ENCODE measurements around the gene PRIM2. TPM values are rescaled to one million over a fixed set of nuclear protein-coding genes. Genes with fewer than 3 reads are reported as not detected.
A peak's percentile ranks its signal among the peaks of the same experiment; 100 is the strongest.
"Not testable (repeated sequence)": the region's sequence is repeated elsewhere in the genome, so short reads cannot be mapped to it uniquely, and the experiment has no call there.

PRIM2 gene
- polyA plus RNA-seq (2013, experiment 1 of 2): 13.2 TPM
- polyA plus RNA-seq (2013, experiment 2 of 2): 16.6 TPM

GRCh38 chr6:57317060-57317943 is at the start of gene PRIM2:
Gene PRIM2, plus strand, starts transcription at chr6:57317630. Its CDS starts 816 bp downstream, at chr6:57318446.
- WGBS, 2 experiments (ENCODE audit: insufficient coverage in 2 of 2): 0 to 1% methylated on average over 19 of the region's 27 CpGs

GRCh38 chr6:57268294-57268640 is 49.2 kb upstream of the PRIM2 start:
- Histone ChIP-seq H3K4me1 (ENCODE audit: control insufficient read depth, insufficient read depth, low read length, poor library complexity, severe bottlenecking) (no peaks in the 10 kb centered on the region), H3K36me3 (ENCODE audit: control insufficient read depth, insufficient read depth, low read length) (no peaks in the 10 kb centered on the region), H3K4me3 (ENCODE audit: extremely low read depth, insufficient read depth, low read length, poor library complexity, severe bottlenecking) (no peak overlapping the region), H3K27ac (ENCODE audit: low read depth, low read length, severe bottlenecking) (no peak overlapping the region), H3K9me3 (ENCODE audit: control insufficient read depth, low read length) (no peaks in the 10 kb centered on the region)

More at GRCh38 chr6:57317060-57317943, at the start of gene PRIM2:
- H3K9me3 ChIP-seq (ENCODE audit: control insufficient read depth, low read length): no peaks in the 10 kb centered on the region
- H3K4me1 ChIP-seq (ENCODE audit: control insufficient read depth, insufficient read depth, low read length, poor library complexity, severe bottlenecking): peaks cover 18% of the 10 kb centered on the region
- peak within 1 kb of the TSS; percentile 51 for H3K27ac ChIP-seq (ENCODE audit: low read depth, low read length, severe bottlenecking)
- H3K36me3 ChIP-seq (ENCODE audit: control insufficient read depth, insufficient read depth, low read length): peaks cover 31% of the 10 kb centered on the region
- H3K4me3 ChIP-seq (ENCODE audit: extremely low read depth, insufficient read depth, low read length, poor library complexity, severe bottlenecking): peak within 1 kb of the TSS; percentile 77

GRCh38 chr6:57274113-57274824 is 43.2 kb upstream of the PRIM2 start:
- 90 to 94% methylated on average over 12 to 13 of the region's 17 CpGs for WGBS, 2 experiments (ENCODE audit: insufficient coverage in 2 of 2)
- not testable (repeated sequence) for H3K36me3 ChIP-seq (ENCODE audit: control insufficient read depth, insufficient read depth, low read length); H3K9me3 ChIP-seq (ENCODE audit: control insufficient read depth, low read length); H3K4me1 ChIP-seq (ENCODE audit: control insufficient read depth, insufficient read depth, low read length, poor library complexity, severe bottlenecking); H3K27ac ChIP-seq (ENCODE audit: low read depth, low read length, severe bottlenecking); H3K4me3 ChIP-seq (ENCODE audit: extremely low read depth, insufficient read depth, low read length, poor library complexity, severe bottlenecking)

- Histone ChIP-seq H3K27ac (ENCODE audit: low read depth, low read length, severe bottlenecking) (no peak overlapping the region), H3K4me1 (ENCODE audit: control insufficient read depth, insufficient read depth, low read length, poor library complexity, severe bottlenecking) (no peaks in the 10 kb centered on the region), H3K9me3 (ENCODE audit: control insufficient read depth, low read length) (no peaks in the 10 kb centered on the region), H3K4me3 (ENCODE audit: extremely low read depth, insufficient read depth, low read length, poor library complexity, severe bottlenecking) (no peak overlapping the region), H3K36me3 (ENCODE audit: control insufficient read depth, insufficient read depth, low read length) (no peaks in the 10 kb centered on the region)
- WGBS, 2 experiments (ENCODE audit: insufficient coverage in 2 of 2): 79 to 100% methylated on average over 2 of the region's 3 CpGs
Measured at GRCh38 chr6:57275384-57275783, 42.0 kb upstream of the PRIM2 start.

GRCh38 chr6:57276946-57277345 is 40.5 kb upstream of the PRIM2 start:
- H3K36me3 ChIP-seq (ENCODE audit: control insufficient read depth, insufficient read depth, low read length): no peaks in the 10 kb centered on the region
- no peak overlapping the region for H3K4me3 ChIP-seq (ENCODE audit: extremely low read depth, insufficient read depth, low read length, poor library complexity, severe bottlenecking)
- no peaks in the 10 kb centered on the region for H3K4me1 ChIP-seq (ENCODE audit: control insufficient read depth, insufficient read depth, low read length, poor library complexity, severe bottlenecking)
- no peak overlapping the region for H3K27ac ChIP-seq (ENCODE audit: low read depth, low read length, severe bottlenecking)
- H3K9me3 ChIP-seq (ENCODE audit: control insufficient read depth, low read length): no peaks in the 10 kb centered on the region

- Histone ChIP-seq H3K9me3 (ENCODE audit: control insufficient read depth, low read length) (no peaks in the 10 kb centered on the region), H3K36me3 (ENCODE audit: control insufficient read depth, insufficient read depth, low read length) (no peaks in the 10 kb centered on the region), H3K4me3 (ENCODE audit: extremely low read depth, insufficient read depth, low read length, poor library complexity, severe bottlenecking) (no peak overlapping the region), H3K4me1 (ENCODE audit: control insufficient read depth, insufficient read depth, low read length, poor library complexity, severe bottlenecking) (no peaks in the 10 kb centered on the region), H3K27ac (ENCODE audit: low read depth, low read length, severe bottlenecking) (no peak overlapping the region)
- 86% methylated on average over 1 of the region's 2 CpGs; no CpG with 5 or more reads in 1 of the 2 experiments for WGBS, 2 experiments (ENCODE audit: insufficient coverage in 2 of 2)
Measured at GRCh38 chr6:57278570-57278969, 38.9 kb upstream of the PRIM2 start.

GRCh38 chr6:57279013-57279412 is 38.4 kb upstream of the PRIM2 start:
- no peaks in the 10 kb centered on the region for H3K9me3 ChIP-seq (ENCODE audit: control insufficient read depth, low read length)
- H3K36me3 ChIP-seq (ENCODE audit: control insufficient read depth, insufficient read depth, low read length): no peaks in the 10 kb centered on the region
- no peaks in the 10 kb centered on the region for H3K4me1 ChIP-seq (ENCODE audit: control insufficient read depth, insufficient read depth, low read length, poor library complexity, severe bottlenecking)
- 86% methylated on average over 2 of the region's 2 CpGs; no CpG with 5 or more reads in 1 of the 2 experiments for WGBS, 2 experiments (ENCODE audit: insufficient coverage in 2 of 2)
- no peak overlapping the region for H3K4me3 ChIP-seq (ENCODE audit: extremely low read depth, insufficient read depth, low read length, poor library complexity, severe bottlenecking)
- H3K27ac ChIP-seq (ENCODE audit: low read depth, low read length, severe bottlenecking): no peak overlapping the region

GRCh38 chr6:57283106-57283505 is 34.3 kb upstream of the PRIM2 start:
- no peak overlapping the region for H3K4me3 ChIP-seq (ENCODE audit: extremely low read depth, insufficient read depth, low read length, poor library complexity, severe bottlenecking)

GRCh38 chr6:57283911-57284455 is 33.4 kb upstream of the PRIM2 start:
- Histone ChIP-seq H3K36me3 (ENCODE audit: control insufficient read depth, insufficient read depth, low read length) (no peaks in the 10 kb centered on the region), H3K4me3 (ENCODE audit: extremely low read depth, insufficient read depth, low read length, poor library complexity, severe bottlenecking) (no peak overlapping the region), H3K27ac (ENCODE audit: low read depth, low read length, severe bottlenecking) (no peak overlapping the region), H3K4me1 (ENCODE audit: control insufficient read depth, insufficient read depth, low read length, poor library complexity, severe bottlenecking) (no peaks in the 10 kb centered on the region), H3K9me3 (ENCODE audit: control insufficient read depth, low read length) (no peaks in the 10 kb centered on the region)
- WGBS, 2 experiments (ENCODE audit: insufficient coverage in 2 of 2): 100% methylated on average over 1 of the region's 2 CpGs; no CpG with 5 or more reads in 1 of the 2 experiments

More at GRCh38 chr6:57283106-57283505, 34.3 kb upstream of the PRIM2 start:
- H3K4me1 ChIP-seq (ENCODE audit: control insufficient read depth, insufficient read depth, low read length, poor library complexity, severe bottlenecking): no peaks in the 10 kb centered on the region
- H3K9me3 ChIP-seq (ENCODE audit: control insufficient read depth, low read length): no peaks in the 10 kb centered on the region
- H3K36me3 ChIP-seq (ENCODE audit: control insufficient read depth, insufficient read depth, low read length): no peaks in the 10 kb centered on the region
- H3K27ac ChIP-seq (ENCODE audit: low read depth, low read length, severe bottlenecking): no peak overlapping the region

GRCh38 chr6:57288136-57288535 is 29.3 kb upstream of the PRIM2 start:
- H3K9me3 ChIP-seq (ENCODE audit: control insufficient read depth, low read length); H3K36me3 ChIP-seq (ENCODE audit: control insufficient read depth, insufficient read depth, low read length); H3K27ac ChIP-seq (ENCODE audit: low read depth, low read length, severe bottlenecking); H3K4me1 ChIP-seq (ENCODE audit: control insufficient read depth, insufficient read depth, low read length, poor library complexity, severe bottlenecking); H3K4me3 ChIP-seq (ENCODE audit: extremely low read depth, insufficient read depth, low read length, poor library complexity, severe bottlenecking): not testable (repeated sequence)
- 79 to 81% methylated on average over 12 of the region's 12 CpGs for WGBS, 2 experiments (ENCODE audit: insufficient coverage in 2 of 2)

- not testable (repeated sequence) for H3K36me3 ChIP-seq (ENCODE audit: control insufficient read depth, insufficient read depth, low read length); H3K4me3 ChIP-seq (ENCODE audit: extremely low read depth, insufficient read depth, low read length, poor library complexity, severe bottlenecking); H3K27ac ChIP-seq (ENCODE audit: low read depth, low read length, severe bottlenecking); H3K9me3 ChIP-seq (ENCODE audit: control insufficient read depth, low read length); H3K4me1 ChIP-seq (ENCODE audit: control insufficient read depth, insufficient read depth, low read length, poor library complexity, severe bottlenecking)
- no CpG with 5 or more reads among the region's 1 CpG for WGBS, 2 experiments (ENCODE audit: insufficient coverage in 2 of 2)
Measured at GRCh38 chr6:57293472-57293871, 24.0 kb upstream of the PRIM2 start.

Data from mesodermal cell (in vitro differentiated cells).